Measurements from ENCODE around the gene ABTB1. TPM values are rescaled to one million over a fixed set of nuclear protein-coding genes. Genes with fewer than 3 reads are reported as not detected.

Gene ABTB1
- total and polyA plus RNA-seq, 2 of the 13 experiments (the other 11 are each of a cell fraction or from before 2014, with no cell fraction given): 0.42 to 14.5 TPM

GRCh38 chr3:127628788-127629466 is 43.8 kb upstream of the ABTB1 start, which contains the start of gene PODXL2 (continued):
- TF ChIP-seq TFE3 (CRISPR knock-in tag; IDR thresholded peaks at IDR 0.05): peak; percentile 42; the same call in 1 of the 2 replicates
- TF ChIP-seq TRIM24 (CRISPR knock-in tag; IDR thresholded peaks at IDR 0.05): no peak
- TF ChIP-seq TCF12 (IDR thresholded peaks at IDR 0.05): no peak
- no peak for TF ChIP-seq TCF12 (CRISPR knock-in tag; IDR thresholded peaks at IDR 0.05)
- TF ChIP-seq ZNF772 (CRISPR knock-in tag; IDR thresholded peaks at IDR 0.05): peak; percentile 92; the same call in 1 of the 2 replicates
- no peak for TF ChIP-seq TBP (CRISPR knock-in tag; IDR thresholded peaks at IDR 0.05)
- peak in 1 of 2 experiments; percentile 42; a peak in 1 of 4 replicates for TF ChIP-seq KLF16 (CRISPR knock-in tag; IDR thresholded peaks at IDR 0.05)
- no peak for TF ChIP-seq ZNF792 (CRISPR knock-in tag; IDR thresholded peaks at IDR 0.05)
- no peak for TF ChIP-seq FOSL1 (CRISPR knock-in tag; IDR thresholded peaks at IDR 0.05; ENCODE audit: borderline replicate concordance)
- peak; percentile 82; the same call in 1 of the 2 replicates for TF ChIP-seq NKX3-1 (CRISPR knock-in tag; IDR thresholded peaks at IDR 0.05)
- peak; percentile 80 for TF ChIP-seq ZNF562 (CRISPR knock-in tag; IDR thresholded peaks at IDR 0.05; ENCODE audit: borderline replicate concordance)
- peak; percentile 68; the same call in 1 of the 2 replicates for TF ChIP-seq ESRRA (CRISPR knock-in tag; IDR thresholded peaks at IDR 0.05; ENCODE audit: low read depth)
- peak; percentile 71; the same call in 1 of the 2 replicates for TF ChIP-seq MEIS2 (CRISPR knock-in tag; IDR thresholded peaks at IDR 0.05)
- no peak for TF ChIP-seq KIAA2018 (CRISPR knock-in tag; IDR thresholded peaks at IDR 0.05; ENCODE audit: borderline replicate concordance)
- TF ChIP-seq SP5 (CRISPR knock-in tag; IDR thresholded peaks at IDR 0.05; ENCODE audit: borderline replicate concordance, low read depth): no peak
- no peak for TF ChIP-seq GATA4 (IDR thresholded peaks at IDR 0.05; ENCODE audit: borderline replicate concordance, low read depth)
- TF ChIP-seq BRD4 (CRISPR knock-in tag; IDR thresholded peaks at IDR 0.05): no peak
- TF ChIP-seq ZNF414 (CRISPR knock-in tag; IDR thresholded peaks at IDR 0.05): no peak
- TF ChIP-seq ZBTB44 (CRISPR knock-in tag; IDR thresholded peaks at IDR 0.05): no peak

Data from HepG2 (cell line).